ENCODE results near the gene TNF.

GRCh38 chr6:31544676-31545075, 30.7 kb upstream of the TNF start:
- TF ChIP-seq CTCF (IDR thresholded peaks at IDR 0.05): no peak
- no peak for TF ChIP-seq POLR2A (IDR thresholded peaks at IDR 0.05)
- no peak for TF ChIP-seq EP300 (IDR thresholded peaks at IDR 0.05)

Measured in tibial nerve (tissue), 4 donors.